K562 (cell line): ENCODE measurements around the gene GTF3C4. TPM values are rescaled to one million over a fixed set of nuclear protein-coding genes. Genes with fewer than 3 reads are reported as not detected.

ENCODE experiments used
- ATAC-seq: fragments of 200-7000 bp; cut with Tn5 transposase; 3 replicates; pipeline ENCODE4 v1.9.1; 2020; ENCODE audit warnings: moderate library complexity
- BruUV-seq: library from RNA; stranded (reverse); fragments of 400-500 nt; replicated peaks from 2 replicates; lab custom pipeline; 2021; lab: Mats Ljungman, UMichigan
- CTCF ChIA-PET: fragments of 300-600 bp; formaldehyde crosslinking; extraction: SDS; loops from one replicate; lab custom pipeline; 2021; ENCODE audit warnings: low intra/inter-chr PET ratio; lab: Yijun Ruan, JAX
- POLR2A ChIA-PET: fragments of 300-600, 350-650 bp; sonication (Branson Sonifier 250); formaldehyde crosslinking; extraction: SDS; loops from one replicate; lab custom pipeline; 2021; ENCODE audit warnings: antibody characterized with exemption, inconsistent platforms; lab: Yijun Ruan, JAX
- DNase-seq, 4 experiments: peaks; one replicate each; pipeline versions ENCODE4 v3.0.0 to v3.0.0-alpha.2; 2011 to 2018; ENCODE audit warnings: low spot score in 3 of 4, mixed read lengths in 3 of 4; ENCODE audit errors: extremely low read depth in 1 of 4
- FAIRE-seq: peaks from 2 replicates; lab custom pipeline; 2011; peaks lifted over from hg19 to GRCh38; lab: Jason Lieb, UNC
- H2AFZ ChIP-seq: 2 replicates; pipeline ENCODE4 v1.6.0; 2011; ENCODE audit warnings: low read depth, low read length, control low read depth, inconsistent platforms
- H3K27ac ChIP-seq: fragments of 200-600 bp; 3 replicates; pipeline ENCODE4 v1.8.0; 2011; ENCODE audit warnings: low read depth, mild to moderate bottlenecking, control low read depth, inconsistent platforms, low read length, moderate library complexity, mixed read lengths; ENCODE audit errors: extremely low read depth
- H3K27me3 ChIP-seq, 2 experiments: fragments of 300-600 bp in 1 of 2; 2 replicates in 1 of 2; 3 replicates in 1 of 2; pipeline versions ENCODE4 v1.6.0 to v1.8.0; 2011; ENCODE audit warnings: inconsistent platforms in 2 of 2, low read length in 2 of 2, mild to moderate bottlenecking in 1 of 2, mixed read lengths in 1 of 2, moderate library complexity in 1 of 2; ENCODE audit not compliant: control insufficient read depth in 2 of 2, insufficient read depth in 2 of 2
- H3K36me3 ChIP-seq: fragments of 300-600 bp; 3 replicates; pipeline ENCODE4 v1.8.0; 2011; ENCODE audit warnings: mild to moderate bottlenecking, low read length, inconsistent platforms; ENCODE audit not compliant: control insufficient read depth, insufficient read depth
- H3K4me1 ChIP-seq, 2 experiments: fragments of 200-600 bp in 1 of 2; replicated peaks in 1 of 2; 2 replicates in 1 of 2; 3 replicates in 1 of 2; pipeline versions ENCODE4 v1.5.1 to v1.8.0; 2011; ENCODE audit warnings: inconsistent platforms in 2 of 2, low read length in 2 of 2, mild to moderate bottlenecking in 1 of 2, mixed read lengths in 1 of 2, moderate library complexity in 1 of 2; ENCODE audit not compliant: control insufficient read depth in 2 of 2, insufficient read depth in 2 of 2
- H3K4me2 ChIP-seq: 2 replicates; pipeline ENCODE4 v1.6.1; 2011; ENCODE audit warnings: low read length, control low read depth, inconsistent platforms, mixed read lengths; ENCODE audit not compliant: insufficient read depth
- H3K4me3 ChIP-seq: fragments of 200-600 bp; sonication (generic), shearing (Covaris generic); 2 replicates; pipeline ENCODE4 v1.5.1; 2016; ENCODE audit warnings: control low read depth, inconsistent platforms
- H3K79me2 ChIP-seq: fragments of 200-600 bp; 3 replicates; pipeline ENCODE4 v1.8.0; 2011; ENCODE audit warnings: low read length, inconsistent platforms; ENCODE audit not compliant: control insufficient read depth, insufficient read depth
- H3K9ac ChIP-seq, 2 experiments: 2 replicates each; pipeline versions ENCODE4 v1.6.0 to v1.6.1; 2011; ENCODE audit warnings: low read depth in 2 of 2, low read length in 2 of 2, control low read depth in 1 of 2, inconsistent platforms in 1 of 2, mild to moderate bottlenecking in 1 of 2, mixed read lengths in 1 of 2; ENCODE audit not compliant: insufficient read depth in 1 of 2
- H3K9me1 ChIP-seq: one replicate; pipeline ENCODE4 v1.6.0; 2011; ENCODE audit warnings: inconsistent platforms, mild to moderate bottlenecking, low read length, moderate library complexity; ENCODE audit not compliant: control insufficient read depth, insufficient read depth
- H3K9me3 ChIP-seq: replicated peaks from 2 replicates; pipeline ENCODE4 v1.5.1; 2011; ENCODE audit warnings: low read depth, low read length, inconsistent platforms; ENCODE audit not compliant: control insufficient read depth, insufficient read depth
- H4K20me1 ChIP-seq: replicated peaks from 2 replicates; pipeline ENCODE4 v1.6.1; 2011; ENCODE audit warnings: low read length, inconsistent platforms, mixed read lengths; ENCODE audit not compliant: control insufficient read depth, insufficient read depth
- CBX5 ChIP-seq: IDR thresholded peaks from 2 replicates; pipeline ENCODE4 v1.6.1; 2014; ENCODE audit warnings: low read depth, borderline replicate concordance
- ELF1 ChIP-seq: fragments of 200-800 bp; sonication (Bioruptor generic); IDR thresholded peaks from 2 replicates; pipeline ENCODE4 v1.6.1; 2016; ENCODE audit warnings: missing genetic modification characterization, missing compliant biosample characterization
- KDM2B ChIP-seq: fragments of 250-450 bp; sonication (Bioruptor Pico); IDR thresholded peaks from 2 replicates; pipeline ENCODE4 v1.8.0; 2021; ENCODE audit warnings: mild to moderate bottlenecking, moderate library complexity
- NR3C1 ChIP-seq: sonication (generic); formaldehyde crosslinking; IDR thresholded peaks from 2 replicates; pipeline ENCODE4 v1.8.1; 2022; ENCODE audit warnings: missing genetic modification reagents
- RBM17 ChIP-seq: fragments of 200-400 bp; formaldehyde crosslinking; IDR thresholded peaks from 2 replicates; pipeline ENCODE4 v1.6.1; 2017; ENCODE audit warnings: low read depth, mild to moderate bottlenecking, low read length, borderline replicate concordance
- RBM22 ChIP-seq: fragments of 200-400 bp; formaldehyde crosslinking; IDR thresholded peaks from 2 replicates; pipeline ENCODE4 v1.6.1; 2018; ENCODE audit warnings: low read length, low read depth; ENCODE audit not compliant: poor library complexity, severe bottlenecking
- TCFL5 ChIP-seq: fragments of 250-450 bp; sonication (Bioruptor Pico); conservative IDR thresholded peaks from 2 replicates; pipeline ENCODE4 v1.6.1; 2021; ENCODE audit warnings: mild to moderate bottlenecking, moderate library complexity, matching md5 sums
- TFE3 ChIP-seq: fragments of 450-650 bp; formaldehyde crosslinking; IDR thresholded peaks from 2 replicates; pipeline ENCODE4 v1.4.0; 2020; ENCODE audit warnings: mild to moderate bottlenecking, mixed read lengths
- UBTF ChIP-seq, 2 experiments: IDR thresholded peaks; 2 replicates each; pipeline ENCODE4 v1.6.1; 2012; ENCODE audit warnings: improper control_type of control experiment in 2 of 2, low read depth in 2 of 2, low read length in 2 of 2, borderline replicate concordance in 1 of 2
- XRCC4 ChIP-seq: IDR thresholded peaks from one replicate; pipeline ENCODE4 v1.6.1; 2011; ENCODE audit not compliant: insufficient read depth, insufficient read length; ENCODE audit errors: extremely low read depth
- ZNF431 ChIP-seq: sonication (generic); formaldehyde crosslinking; IDR thresholded peaks from 2 replicates; pipeline ENCODE4 v1.8.0; 2022; ENCODE audit warnings: mild to moderate bottlenecking, missing genetic modification reagents
- WGBS: fragments of 100-300 bp; shearing (Covaris generic); methylation state at CpG from one replicate; pipeline ENCODE4 v1.1.6; 2016; ENCODE audit warnings: low coverage, mixed read lengths; ENCODE audit not compliant: insufficient coverage; ENCODE audit errors: missing lambda C conversion rate; 5-methylcytosine and 5-hydroxymethylcytosine counted together
- in situ Hi-C: fragments of 300-500 bp; cut with MboI; formaldehyde crosslinking; loops from 4 replicates; pipeline ENCODE4 v1.15.0; 2018; ENCODE audit warnings: inconsistent platforms, mixed read lengths
- intact Hi-C: fragments of 100-400 bp; cut with micrococcal nuclease; formaldehyde crosslinking; loops from 2 replicates; pipeline ENCODE4 v1.14.2; 2022
- polyA plus RNA-seq, 8 experiments: library from polyadenylated mRNA; depleted of rRNA in 4 of 8; stranded (reverse) in 5 of 8; unstranded in 3 of 8; fragments of >200 nt; fragmentation: Nextera tagmentation in 2 of 8; fragmentation: Illumina TruSeq in 1 of 8; extraction: Ambion mirVana in 2 of 8; extraction: Trizol in 1 of 8; gene quantifications; 2 replicates each; pipeline versions ENCODE4 v1.2.1 to v1.2.3, GENCODE V29; 2011 to 2014; ENCODE audit warnings: inconsistent platforms in 1 of 8, missing spikeins in 1 of 8
- total RNA-seq, 7 experiments: library from RNA; depleted of rRNA in 6 of 7; stranded (reverse); fragments of >200 nt in 6 of 7; fragmentation: Illumina TruSeq in 2 of 7; extraction: Trizol in 2 of 7; gene quantifications; 2 replicates each; pipeline versions ENCODE4 v1.2.1 to v1.2.3, GENCODE V29; 2011 to 2021; ENCODE audit warnings: low replicate concordance in 1 of 7

GTF3C4 gene
- total and polyA plus RNA-seq, 9 of the 15 experiments (the other 6 are each of a cell fraction or from before 2014, with no cell fraction given), result 3.9 to 20.0 (median 12.2) TPM

GRCh38 chr9:132641216-132641615 lies 29.0 kb upstream of the GTF3C4 start:
- no peaks in the 10 kb centered on the region for H3K9me1 ChIP-seq
- POLR2A ChIA-PET, result no interaction called here
- TF ChIP-seq TFE3 (no peak), CBX5 (no peak), ZNF431 (CRISPR knock-in tag) (no peak), RBM17 (no peak), XRCC4 (no peak), TCFL5 (CRISPR knock-in tag) (no peak), ELF1 (tag) (no peak), RBM22 (no peak), KDM2B (CRISPR knock-in tag) (no peak), NR3C1 (CRISPR knock-in tag) (no peak), UBTF (IDR thresholded peaks at IDR 0.05; ENCODE audit: borderline replicate concordance in 1 of 2, low read depth in 2 of 2, low read length in 2 of 2) (no peak)
- TF ChIP-seq, all 486 proteins: peak for 0
- Histone ChIP-seq H4K20me1 (no peaks in the 10 kb centered on the region), H3K27ac (no peak overlapping the region), H3K9me3 (no peaks in the 10 kb centered on the region), H3K4me1 (no peaks in the 10 kb centered on the region), H3K79me2 (no peaks in the 10 kb centered on the region), H2AFZ (no peak overlapping the region), H3K36me3 (peaks cover 92% of the 10 kb centered on the region; the same call in 2 of the 3 replicates), H3K27me3 (no peaks in the 10 kb centered on the region), H3K9ac (no peak overlapping the region), H3K4me2 (no peak overlapping the region), H3K4me3 (no peak overlapping the region)
- DNase-seq (no peak), FAIRE-seq (no peak), ATAC-seq (no peak)
- BruUV-seq, result no TSS peak
- 77% methylated on average over 4 of the region's 4 CpGs for WGBS
- in situ Hi-C loops, result no loop called here
- CTCF ChIA-PET, result no interaction called here
- intact Hi-C loops, result no loop called here
